PC-3 (cell line): ENCODE measurements around the gene FAM163B. TPM values are rescaled to one million over a fixed set of nuclear protein-coding genes. Genes with fewer than 3 reads are reported as not detected.

ENCODE experiments used
- ATAC-seq: fragments of 200-7000 bp; cut with Tn5 transposase; 2 replicates; pipeline ENCODE4 v1.9.1; 2020; ENCODE audit warnings: mild to moderate bottlenecking, moderate library complexity
- Bru-seq: library from RNA; stranded (reverse); fragments of 400-500 nt; gene quantifications from one replicate; lab custom pipeline; 2021; lab: Mats Ljungman, UMichigan
- BruChase-seq, 2 experiments: library from RNA; stranded (reverse); fragments of 400-500 nt; gene quantifications; one replicate each; lab custom pipeline; 2021; lab: Mats Ljungman, UMichigan
- BruUV-seq: library from RNA; stranded (reverse); fragments of 400-500 nt; replicated peaks from 2 replicates; lab custom pipeline; 2021; lab: Mats Ljungman, UMichigan
- CTCF ChIA-PET: fragments of 300-600 bp; sonication (Branson Sonifier 250); formaldehyde crosslinking; loops from one replicate; lab custom pipeline; 2022; ENCODE audit warnings: antibody characterized with exemption; lab: Charles Lee
- POLR2A ChIA-PET: fragments of 300-600 bp; sonication (Branson Sonifier 250); formaldehyde crosslinking; loops from one replicate; lab custom pipeline; 2022; ENCODE audit warnings: antibody characterized with exemption; ENCODE audit not compliant: unreplicated experiment; lab: Charles Lee
- DNase-seq: peaks from one replicate; pipeline ENCODE4 v3.0.0-alpha.2; 2015
- H2AFZ ChIP-seq: fragments of 300-600 bp; sonication (generic); 2 replicates; pipeline ENCODE4 v1.6.0; 2016; ENCODE audit warnings: antibody characterized with exemption, low read length
- H3F3A ChIP-seq: fragments of 300-600 bp; sonication (generic); one replicate; pipeline ENCODE4 v1.6.0; 2017; ENCODE audit warnings: antibody characterized with exemption, low read length, control low read depth, mild to moderate bottlenecking; ENCODE audit not compliant: unreplicated experiment
- H3K27ac ChIP-seq: fragments of 300-600 bp; sonication (generic); 2 replicates; pipeline ENCODE4 v1.5.1; 2016; ENCODE audit warnings: mild to moderate bottlenecking, low read length
- H3K27me3 ChIP-seq: fragments of 300-600 bp; sonication (generic); 2 replicates; pipeline ENCODE4 v1.6.1; 2016; ENCODE audit warnings: low read length, mixed read lengths
- H3K36me3 ChIP-seq: fragments of 300-600 bp; sonication (generic); 2 replicates; pipeline ENCODE4 v1.6.1; 2016; ENCODE audit warnings: low read depth, mixed run types, low read length, mixed read lengths
- H3K4me1 ChIP-seq: fragments of 300-600 bp; sonication (generic); 2 replicates; pipeline ENCODE4 v1.5.1; 2016; ENCODE audit warnings: low read length; ENCODE audit not compliant: insufficient read depth
- H3K4me2 ChIP-seq: fragments of 300-600 bp; sonication (generic); 2 replicates; pipeline ENCODE4 v1.6.0; 2016; ENCODE audit warnings: low read length
- H3K4me3 ChIP-seq: fragments of 300-600 bp; sonication (generic); 2 replicates; pipeline ENCODE4 v1.5.1; 2016; ENCODE audit warnings: mild to moderate bottlenecking, low read length, mixed read lengths
- H3K79me2 ChIP-seq: fragments of 300-600 bp; sonication (generic); 2 replicates; pipeline ENCODE4 v1.6.1; 2017; ENCODE audit warnings: low read length, mixed read lengths
- H3K9ac ChIP-seq: fragments of 300-600 bp; sonication (generic); 2 replicates; pipeline ENCODE4 v1.6.0; 2016; ENCODE audit warnings: mild to moderate bottlenecking, low read length
- H3K9me2 ChIP-seq: fragments of 300-600 bp; sonication (generic); replicated peaks from 2 replicates; pipeline ENCODE4 v1.6.1; 2016; ENCODE audit warnings: mixed run types, low read length, mixed read lengths
- H3K9me3 ChIP-seq: fragments of 300-600 bp; sonication (generic); 2 replicates; pipeline ENCODE4 v1.6.1; 2016; ENCODE audit warnings: low read length, mixed read lengths
- H4K20me1 ChIP-seq: fragments of 300-600 bp; sonication (generic); 2 replicates; pipeline ENCODE4 v1.6.1; 2016; ENCODE audit warnings: low read length, mixed read lengths
- EZH2 ChIP-seq: fragments of 300-600 bp; sonication (generic); IDR thresholded peaks from one replicate; pipeline ENCODE4 v1.6.1; 2017; ENCODE audit warnings: antibody characterized with exemption, mild to moderate bottlenecking, low read length; ENCODE audit not compliant: unreplicated experiment
- EZH2phosphoT487 ChIP-seq: fragments of 300-600 bp; sonication (generic); IDR thresholded peaks from 2 replicates; pipeline ENCODE4 v1.6.1; 2018; ENCODE audit warnings: mild to moderate bottlenecking, antibody characterized with exemption, low read length, borderline replicate concordance
- intact Hi-C: fragments of 100-400 bp; cut with micrococcal nuclease; formaldehyde crosslinking; loops from 2 replicates; pipeline ENCODE4 v1.9.0; 2023
- long read RNA-seq: library from polyadenylated mRNA; unstranded; transcript quantifications from one replicate; pipeline ENCODE4 v2.0.0, GENCODE V29; 2021; ENCODE audit not compliant: unreplicated experiment
- total RNA-seq: library from RNA; depleted of rRNA; stranded (reverse); fragments of >200 nt; gene quantifications from 2 replicates; pipeline ENCODE4 v1.2.3, GENCODE V29; 2014; rRNA removed
- TF ChIP-seq, protein P1 (sequence below): fragments of 300-600 bp; sonication (generic); conservative IDR thresholded peaks from 2 replicates; pipeline ENCODE4 v1.5.1; 2017; ENCODE audit warnings: antibody characterized with exemption, low read depth, mild to moderate bottlenecking, low read length

FAM163B gene
- not detected in 2 replicates for total RNA-seq
- Bru-seq, nascent RNA, result not detected
- not detected for BruChase-seq, experiment 1, labeled RNA remaining after a 6-hour chase
- BruChase-seq, experiment 2, labeled RNA remaining after a 2-hour chase, result not detected
- long read RNA-seq, result 0 reads

DNA sequence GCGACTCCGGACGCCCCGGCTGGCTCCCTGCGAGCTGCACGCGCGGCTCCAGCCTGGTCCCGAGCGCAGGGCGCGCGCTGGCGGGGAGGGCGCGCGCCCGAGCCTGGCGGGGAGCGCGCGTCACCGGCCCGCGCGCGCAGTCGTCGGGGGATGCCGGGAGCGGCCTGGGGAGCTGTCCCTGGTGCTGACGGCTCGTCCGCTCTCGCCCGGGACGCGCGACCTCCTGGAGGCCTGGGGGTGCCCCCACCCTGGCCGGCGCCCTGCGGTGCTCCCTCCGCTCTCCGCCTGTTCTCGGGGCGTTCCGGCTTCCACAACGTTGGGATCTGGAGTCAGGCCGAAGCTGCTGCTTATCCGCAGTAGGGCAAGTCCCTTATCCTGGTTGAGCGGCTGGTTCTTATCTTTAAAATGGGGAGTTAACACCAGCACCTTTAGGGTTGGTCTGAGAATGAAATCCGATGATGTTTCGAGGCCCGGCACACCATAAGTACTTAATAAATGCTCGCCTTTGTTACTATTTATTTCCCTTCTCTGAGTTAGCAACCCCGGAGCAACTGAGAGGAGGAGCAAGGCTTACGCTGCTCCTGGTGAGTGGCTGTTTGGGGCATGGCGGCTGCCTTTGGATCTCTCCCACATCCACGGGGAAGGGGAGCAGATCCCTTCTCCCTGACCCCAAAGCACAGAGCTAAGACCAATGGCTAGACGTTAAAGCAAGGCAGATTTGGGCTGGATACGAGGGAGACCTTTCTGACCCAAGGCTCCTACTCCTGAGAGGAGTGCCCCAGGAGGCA, at the start of gene FAM163B:
Gene FAM163B, minus strand, starts transcription at position 79 of the 788 bp plus-strand sequence. CDS start 29,166 bp downstream, outside the sequence.
- no peak within 1 kb of the TSS for H3K27ac ChIP-seq
- no peak within 1 kb of the TSS for H3K4me3 ChIP-seq
- no peak within 1 kb of the TSS for H3K4me2 ChIP-seq
- H3K79me2 ChIP-seq, result no peaks in the 10 kb centered on the region
- ChIA-PET CTCF (interaction anchor here (0.5 kb wide), 1 partner anchor 424 kb away, joined by 4 read pairs; no protein-coding TSS in a partner anchor), POLR2A (no interaction called here)
- no peaks in the 10 kb centered on the region for H4K20me1 ChIP-seq
- no peaks in the 10 kb centered on the region for H3K4me1 ChIP-seq
- H3F3A ChIP-seq, result no peaks in the 10 kb centered on the region
- peaks cover 76% of the 10 kb centered on the region for H3K27me3 ChIP-seq
- H3K36me3 ChIP-seq, result no peaks in the 10 kb centered on the region
- H2AFZ ChIP-seq, result no peak within 1 kb of the TSS
- DNase-seq (no peak), ATAC-seq (no peak; the same call in 1 of the 2 replicates)
- no peaks in the 10 kb centered on the region for H3K9me2 ChIP-seq
- TF ChIP-seq EZH2phosphoT487 (no peak), EZH2 (no peak)
- TF ChIP-seq, protein P1, sequence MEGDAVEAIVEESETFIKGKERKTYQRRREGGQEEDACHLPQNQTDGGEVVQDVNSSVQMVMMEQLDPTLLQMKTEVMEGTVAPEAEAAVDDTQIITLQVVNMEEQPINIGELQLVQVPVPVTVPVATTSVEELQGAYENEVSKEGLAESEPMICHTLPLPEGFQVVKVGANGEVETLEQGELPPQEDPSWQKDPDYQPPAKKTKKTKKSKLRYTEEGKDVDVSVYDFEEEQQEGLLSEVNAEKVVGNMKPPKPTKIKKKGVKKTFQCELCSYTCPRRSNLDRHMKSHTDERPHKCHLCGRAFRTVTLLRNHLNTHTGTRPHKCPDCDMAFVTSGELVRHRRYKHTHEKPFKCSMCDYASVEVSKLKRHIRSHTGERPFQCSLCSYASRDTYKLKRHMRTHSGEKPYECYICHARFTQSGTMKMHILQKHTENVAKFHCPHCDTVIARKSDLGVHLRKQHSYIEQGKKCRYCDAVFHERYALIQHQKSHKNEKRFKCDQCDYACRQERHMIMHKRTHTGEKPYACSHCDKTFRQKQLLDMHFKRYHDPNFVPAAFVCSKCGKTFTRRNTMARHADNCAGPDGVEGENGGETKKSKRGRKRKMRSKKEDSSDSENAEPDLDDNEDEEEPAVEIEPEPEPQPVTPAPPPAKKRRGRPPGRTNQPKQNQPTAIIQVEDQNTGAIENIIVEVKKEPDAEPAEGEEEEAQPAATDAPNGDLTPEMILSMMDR, result no peak
- no peaks in the 10 kb centered on the region for H3K9me3 ChIP-seq
- intact Hi-C loops, result no loop called here
- no peak within 1 kb of the TSS for H3K9ac ChIP-seq
- no TSS peak for BruUV-seq

GRCh38 chr9:133657120-133657661, 48.0 kb upstream of the FAM163B start:
- TF ChIP-seq, protein P1, result no peak
- no peak for TF ChIP-seq EZH2phosphoT487
- TF ChIP-seq EZH2, result no peak
- Histone ChIP-seq H3K9me2 (no peaks in the 10 kb centered on the region), H3F3A (no peaks in the 10 kb centered on the region), H3K4me3 (no peak overlapping the region), H4K20me1 (no peaks in the 10 kb centered on the region), H3K27ac (no peak overlapping the region), H3K4me2 (no peak overlapping the region), H3K9me3 (no peaks in the 10 kb centered on the region), H3K79me2 (no peaks in the 10 kb centered on the region), H3K36me3 (no peaks in the 10 kb centered on the region), H2AFZ (no peak overlapping the region), H3K9ac (no peak overlapping the region), H3K27me3 (peaks cover 30% of the 10 kb centered on the region), H3K4me1 (peaks cover 6% of the 10 kb centered on the region)
- CTCF ChIA-PET, result no interaction called here
- BruUV-seq, result no TSS peak
- intact Hi-C loops, result no loop called here
- DNase-seq (no peak), ATAC-seq (no peak)
- POLR2A ChIA-PET, result no interaction called here
